KMS-11 (cell line): ENCODE results near the gene MAP4K3.

Experiments
- H2AFZ ChIP-seq: fragments of 200-600 bp; sonication (generic); 2 replicates; pipeline ENCODE4 v1.6.1; 2016; ENCODE audit warnings: antibody characterized with exemption, mixed run types, low read depth
- H3K27ac ChIP-seq: fragments of 200-600 bp; sonication (generic); 2 replicates; pipeline ENCODE4 v1.6.1; 2016; ENCODE audit warnings: mild to moderate bottlenecking, mixed run types
- H3K27me3 ChIP-seq: fragments of 200-600 bp; sonication (generic); 2 replicates; pipeline ENCODE4 v1.6.1; 2017; ENCODE audit warnings: mild to moderate bottlenecking, low read depth, mixed run types, moderate library complexity; ENCODE audit not compliant: insufficient read depth
- H3K36me3 ChIP-seq: fragments of 200-600 bp; sonication (generic); 2 replicates; pipeline ENCODE4 v1.6.1; 2017; ENCODE audit warnings: mild to moderate bottlenecking, mixed run types; ENCODE audit not compliant: insufficient read depth
- H3K4me1 ChIP-seq: fragments of 200-600 bp; sonication (generic); 2 replicates; pipeline ENCODE4 v1.6.1; 2016; ENCODE audit warnings: mild to moderate bottlenecking, low read depth, mixed run types; ENCODE audit not compliant: poor library complexity, severe bottlenecking
- H3K4me2 ChIP-seq: fragments of 200-600 bp; sonication (generic); 2 replicates; pipeline ENCODE4 v1.7.0; 2016; ENCODE audit warnings: mild to moderate bottlenecking, mixed run types
- H3K4me3 ChIP-seq: fragments of 200-600 bp; sonication (generic); IDR thresholded peaks from 2 replicates; pipeline ENCODE4 v1.6.1; 2017; ENCODE audit warnings: low read depth, low read length, mixed read lengths; ENCODE audit not compliant: insufficient read depth
- H3K79me2 ChIP-seq: fragments of 200-600 bp; sonication (generic); 2 replicates; pipeline ENCODE4 v1.6.1; 2016; ENCODE audit warnings: low read depth, mixed run types; ENCODE audit not compliant: insufficient read depth
- H3K9ac ChIP-seq: fragments of 200-600 bp; sonication (generic); 2 replicates; pipeline ENCODE4 v1.6.1; 2016; ENCODE audit warnings: mild to moderate bottlenecking, mixed run types
- H4K20me1 ChIP-seq: fragments of 200-600 bp; sonication (generic); 2 replicates; pipeline ENCODE4 v1.6.1; 2016; ENCODE audit warnings: mild to moderate bottlenecking, mixed run types; ENCODE audit not compliant: insufficient read depth
- TF ChIP-seq, protein P1 (sequence below): fragments of 200-600 bp; sonication (generic); conservative IDR thresholded peaks from 2 replicates; pipeline ENCODE4 v1.6.1; 2017; ENCODE audit warnings: low read depth, mild to moderate bottlenecking, antibody characterized with exemption, low read length, moderate library complexity, mixed read lengths

Gene MAP4K3

DNA sequence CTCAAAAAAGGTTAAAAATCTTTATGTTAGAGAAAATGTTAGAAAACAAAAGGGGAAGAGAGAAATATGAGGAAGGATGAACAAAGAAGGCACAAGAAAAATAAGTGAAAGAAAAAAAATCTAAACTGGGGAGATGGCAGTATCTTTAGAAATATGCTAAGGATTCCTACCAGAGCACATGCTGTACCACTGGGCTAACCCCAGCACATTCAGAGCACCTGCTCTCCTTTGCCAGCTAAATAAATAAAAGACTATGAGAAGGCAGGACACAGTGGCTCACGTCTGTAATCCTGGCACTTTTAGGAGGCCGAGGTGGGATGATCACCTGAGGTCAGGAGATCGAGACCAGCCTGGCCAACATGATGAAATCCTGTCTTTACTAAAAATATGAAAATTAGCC is 101.2 kb downstream of the MAP4K3 start:
- Histone ChIP-seq H3K27ac (no peak overlapping the region), H4K20me1 (0 out of 2 replicates have a peak, but pooled peaks cover 3% of the 10 kb centered on the region), H3K27me3 (no peaks in the 10 kb centered on the region), H3K4me3 (no peak overlapping the region), H2AFZ (no peak overlapping the region), H3K36me3 (no peaks in the 10 kb centered on the region), H3K79me2 (no peaks in the 10 kb centered on the region), H3K4me1 (no peaks in the 10 kb centered on the region), H3K4me2 (no peak overlapping the region), H3K9ac (no peak overlapping the region)
- TF ChIP-seq, protein P1, sequence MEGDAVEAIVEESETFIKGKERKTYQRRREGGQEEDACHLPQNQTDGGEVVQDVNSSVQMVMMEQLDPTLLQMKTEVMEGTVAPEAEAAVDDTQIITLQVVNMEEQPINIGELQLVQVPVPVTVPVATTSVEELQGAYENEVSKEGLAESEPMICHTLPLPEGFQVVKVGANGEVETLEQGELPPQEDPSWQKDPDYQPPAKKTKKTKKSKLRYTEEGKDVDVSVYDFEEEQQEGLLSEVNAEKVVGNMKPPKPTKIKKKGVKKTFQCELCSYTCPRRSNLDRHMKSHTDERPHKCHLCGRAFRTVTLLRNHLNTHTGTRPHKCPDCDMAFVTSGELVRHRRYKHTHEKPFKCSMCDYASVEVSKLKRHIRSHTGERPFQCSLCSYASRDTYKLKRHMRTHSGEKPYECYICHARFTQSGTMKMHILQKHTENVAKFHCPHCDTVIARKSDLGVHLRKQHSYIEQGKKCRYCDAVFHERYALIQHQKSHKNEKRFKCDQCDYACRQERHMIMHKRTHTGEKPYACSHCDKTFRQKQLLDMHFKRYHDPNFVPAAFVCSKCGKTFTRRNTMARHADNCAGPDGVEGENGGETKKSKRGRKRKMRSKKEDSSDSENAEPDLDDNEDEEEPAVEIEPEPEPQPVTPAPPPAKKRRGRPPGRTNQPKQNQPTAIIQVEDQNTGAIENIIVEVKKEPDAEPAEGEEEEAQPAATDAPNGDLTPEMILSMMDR = no peak

DNA sequence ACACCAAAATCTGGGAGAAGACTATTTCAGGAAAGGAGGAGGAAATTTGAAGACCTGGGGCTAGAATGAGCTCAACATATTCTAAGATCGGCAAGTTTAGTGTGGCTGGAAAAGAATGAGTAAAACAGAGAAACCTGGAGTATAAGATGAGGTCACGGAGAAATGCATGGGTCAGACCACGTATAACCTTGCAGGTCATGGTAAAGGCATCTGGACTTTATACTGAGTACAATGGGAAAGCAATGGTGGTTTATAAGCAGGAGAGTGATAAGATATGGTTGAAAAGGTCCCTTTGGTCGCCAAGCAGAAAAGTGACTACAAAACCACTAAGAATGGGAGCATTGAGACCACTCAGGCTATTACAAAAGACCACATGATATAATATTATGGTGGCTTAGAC is 102.1 kb downstream of the MAP4K3 start:
- H3K36me3 ChIP-seq = no peaks in the 10 kb centered on the region
- H4K20me1 ChIP-seq = 0 out of 2 replicates have a peak, but pooled peaks cover 3% of the 10 kb centered on the region
- no peak overlapping the region for H3K9ac ChIP-seq
- H3K4me1 ChIP-seq = no peaks in the 10 kb centered on the region
- H2AFZ ChIP-seq = no peak overlapping the region
- H3K4me3 ChIP-seq = no peak overlapping the region
- TF ChIP-seq, protein P1 = no peak
- no peak overlapping the region for H3K27ac ChIP-seq
- H3K27me3 ChIP-seq = no peaks in the 10 kb centered on the region
- no peaks in the 10 kb centered on the region for H3K79me2 ChIP-seq
- no peak overlapping the region for H3K4me2 ChIP-seq

DNA sequence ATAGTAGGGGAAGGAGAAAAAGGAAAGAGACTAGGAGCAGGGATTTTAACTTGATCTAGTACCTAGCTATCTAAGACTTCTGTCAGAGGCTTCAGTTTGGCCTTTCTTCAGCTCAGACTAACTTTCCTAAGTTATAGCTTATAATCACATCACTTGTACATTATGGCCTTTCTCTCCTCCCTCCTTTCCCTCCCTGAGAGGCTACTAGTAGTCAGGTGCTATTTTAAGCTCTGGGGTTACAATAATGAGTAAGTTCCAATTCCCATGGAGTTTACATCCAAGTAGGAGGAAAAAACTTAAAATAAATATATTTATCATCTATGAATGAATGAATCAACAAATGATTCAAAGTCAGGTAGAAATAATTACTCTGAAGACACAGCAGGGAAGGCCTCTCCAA is 102.6 kb downstream of the MAP4K3 start:
- H3K9ac ChIP-seq = no peak overlapping the region
- no peaks in the 10 kb centered on the region for H3K4me1 ChIP-seq
- 0 out of 2 replicates have a peak, but pooled peaks cover 3% of the 10 kb centered on the region for H4K20me1 ChIP-seq
- no peak overlapping the region for H3K4me3 ChIP-seq
- H3K27me3 ChIP-seq = no peaks in the 10 kb centered on the region
- H2AFZ ChIP-seq = no peak overlapping the region
- no peaks in the 10 kb centered on the region for H3K79me2 ChIP-seq
- no peak overlapping the region for H3K4me2 ChIP-seq
- no peak overlapping the region for H3K27ac ChIP-seq
- TF ChIP-seq, protein P1 = no peak
- H3K36me3 ChIP-seq = no peaks in the 10 kb centered on the region

DNA sequence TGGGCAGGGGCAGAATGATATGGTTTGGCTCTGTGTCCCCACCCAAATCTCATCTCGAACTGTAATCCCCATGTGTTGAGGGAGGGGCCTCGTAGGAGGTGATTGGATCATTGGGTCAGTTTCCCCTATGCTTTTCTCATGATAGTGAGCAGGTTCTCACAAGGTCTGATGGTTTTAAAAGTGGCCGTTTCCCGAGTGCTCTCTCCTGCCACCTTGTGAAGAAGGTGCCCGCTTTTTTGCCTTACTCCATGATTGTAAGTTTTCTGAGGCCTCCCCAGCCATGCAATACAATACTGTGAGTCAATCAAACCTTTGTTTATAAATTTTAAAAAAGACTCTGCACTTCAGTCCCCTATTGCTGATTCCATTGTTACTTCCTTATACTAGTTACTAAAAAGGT is 110.4 kb downstream of the MAP4K3 start:
- Histone ChIP-seq H3K4me3 (no peak overlapping the region), H3K27me3 (no peaks in the 10 kb centered on the region), H2AFZ (no peak overlapping the region), H3K79me2 (no peaks in the 10 kb centered on the region), H3K36me3 (no peaks in the 10 kb centered on the region), H3K9ac (no peak overlapping the region), H3K4me2 (no peak overlapping the region), H3K27ac (no peak overlapping the region), H4K20me1 (no peaks in the 10 kb centered on the region), H3K4me1 (no peaks in the 10 kb centered on the region)
- TF ChIP-seq, protein P1 = no peak
